ENCODE measurements around the gene GMPR2.

The GMPR2 gene

GRCh38 chr14:24249230-24250021 is 16.7 kb downstream of the GMPR2 start:
- no peak for DNase-seq (ENCODE audit: extremely low read depth in 1 of 2, low read depth in 1 of 2)

- DNase-seq (ENCODE audit: extremely low read depth in 1 of 2, low read depth in 1 of 2), result no peak
These were observed 17.6 kb downstream of the GMPR2 start for GRCh38 chr14:24250354-24250753.

- DNase-seq (ENCODE audit: extremely low read depth in 1 of 2, low read depth in 1 of 2), result no peak
These were observed 19.2 kb downstream of the GMPR2 start for GRCh38 chr14:24251880-24252288.

GRCh38 chr14:24252289-24253124 is 19.8 kb downstream of the GMPR2 start:
- no peak for DNase-seq (ENCODE audit: extremely low read depth in 1 of 2, low read depth in 1 of 2)

- no peak for DNase-seq (ENCODE audit: extremely low read depth in 1 of 2, low read depth in 1 of 2)
These were observed 21.2 kb downstream of the GMPR2 start for GRCh38 chr14:24253936-24254335.

- no peak for DNase-seq (ENCODE audit: extremely low read depth in 1 of 2, low read depth in 1 of 2)
These were observed 22.1 kb downstream of the GMPR2 start for GRCh38 chr14:24254630-24255392.

GRCh38 chr14:24255438-24255837 is 22.7 kb downstream of the GMPR2 start:
- no peak for DNase-seq (ENCODE audit: extremely low read depth in 1 of 2, low read depth in 1 of 2)

- no peak for DNase-seq (ENCODE audit: extremely low read depth in 1 of 2, low read depth in 1 of 2)
These were observed 23.4 kb downstream of the GMPR2 start for GRCh38 chr14:24255931-24256711.

GRCh38 chr14:24256960-24257359 is 24.2 kb downstream of the GMPR2 start:
- no peak for DNase-seq (ENCODE audit: extremely low read depth in 1 of 2, low read depth in 1 of 2)

GRCh38 chr14:24258119-24258518 is 25.4 kb downstream of the GMPR2 start:
- DNase-seq (ENCODE audit: extremely low read depth in 1 of 2, low read depth in 1 of 2), result no peak

- DNase-seq (ENCODE audit: extremely low read depth in 1 of 2, low read depth in 1 of 2), result no peak
These were observed 26.0 kb downstream of the GMPR2 start for GRCh38 chr14:24258548-24259265.

- DNase-seq (ENCODE audit: extremely low read depth in 1 of 2, low read depth in 1 of 2), result no peak
These were observed 26.7 kb downstream of the GMPR2 start for GRCh38 chr14:24259282-24260025.

GRCh38 chr14:24260026-24260779 is 27.5 kb downstream of the GMPR2 start:
- no peak for DNase-seq (ENCODE audit: extremely low read depth in 1 of 2, low read depth in 1 of 2)

- no peak for DNase-seq (ENCODE audit: extremely low read depth in 1 of 2, low read depth in 1 of 2)
These were observed 28.0 kb downstream of the GMPR2 start for GRCh38 chr14:24260780-24261157.

GRCh38 chr14:24261256-24261968 is 28.7 kb downstream of the GMPR2 start:
- DNase-seq (ENCODE audit: extremely low read depth in 1 of 2, low read depth in 1 of 2), result no peak

GRCh38 chr14:24261969-24262327 is 29.2 kb downstream of the GMPR2 start:
- DNase-seq (ENCODE audit: extremely low read depth in 1 of 2, low read depth in 1 of 2), result no peak

GRCh38 chr14:24262821-24263733 is 30.3 kb downstream of the GMPR2 start, which contains the start of gene TGM1:
Gene TGM1, minus strand, starts transcription at chr14:24263177. Its CDS starts 825 bp downstream, at chr14:24262352.
- no peak for DNase-seq (ENCODE audit: extremely low read depth in 1 of 2, low read depth in 1 of 2)
